Muscle of leg (tissue), 11 donors: ENCODE data around the gene RHOC. TPM values are rescaled to one million over a fixed set of nuclear protein-coding genes. Genes with fewer than 3 reads are reported as not detected.
A peak's percentile ranks its signal among the peaks of the same experiment; 100 is the strongest.

Experiments used
- DNase-seq: peaks from one replicate; pipeline ENCODE4 v3.0.0; 2013
- H3K27ac ChIP-seq: one replicate; pipeline ENCODE4 v1.5.1; 2013; ENCODE audit warnings: mild to moderate bottlenecking, low read length, control low read depth
- H3K27me3 ChIP-seq: one replicate; pipeline ENCODE4 v1.6.1; 2013; ENCODE audit warnings: low read length; ENCODE audit not compliant: control insufficient read depth, insufficient read depth
- H3K36me3 ChIP-seq: one replicate; pipeline ENCODE4 v1.6.1; 2013; ENCODE audit warnings: low read length; ENCODE audit not compliant: control insufficient read depth, insufficient read depth
- H3K4me1 ChIP-seq: one replicate; pipeline ENCODE4 v1.6.1; 2013; ENCODE audit warnings: low read length; ENCODE audit not compliant: control insufficient read depth, insufficient read depth
- H3K4me3 ChIP-seq: one replicate; pipeline ENCODE4 v1.5.1; 2013; ENCODE audit warnings: low read length, control low read depth
- H3K9me3 ChIP-seq: replicated peaks from 2 replicates; pipeline ENCODE4 v1.6.1; 2013; ENCODE audit warnings: low read depth, low read length; ENCODE audit not compliant: control insufficient read depth
- WGBS: methylation state at CpG from one replicate; pipeline ENCODE4 v1.1.5; 2013; ENCODE audit warnings: missing lambda C conversion rate; ENCODE audit not compliant: insufficient coverage; 5-methylcytosine and 5-hydroxymethylcytosine counted together
- polyA plus RNA-seq, 8 donors: library from polyadenylated mRNA; unstranded; fragments of 120-200 nt; gene quantifications; one replicate each; pipeline versions ENCODE4 v1.2.1 to v1.2.3, GENCODE V29; 2013; ENCODE audit warnings: inconsistent platforms in 1 of 8, low replicate concordance in 1 of 8; ENCODE audit not compliant: insufficient read length in 8 of 8, insufficient read depth in 1 of 8
- total RNA-seq: library from RNA; stranded (reverse); fragments of 120-200 nt; gene quantifications from one replicate; pipeline ENCODE4 v1.2.4, GENCODE V29; 2013

RHOC gene
- total and polyA plus RNA-seq, 9 donors: 252 to 338 (median 298) TPM

- Histone ChIP-seq H3K4me1 (peaks cover 28% of the 10 kb centered on the region), H3K9me3 (no peaks in the 10 kb centered on the region), H3K4me3 (no peak overlapping the region), H3K27ac (peak overlapping the region; percentile 42), H3K36me3 (peaks cover 34% of the 10 kb centered on the region), H3K27me3 (no peaks in the 10 kb centered on the region)
- DNase-seq: no peak
- 93% methylated on average over 3 of the region's 4 CpGs for WGBS
Observed at GRCh38 chr1:112687361-112687760, 19.6 kb downstream of the RHOC start.

GRCh38 chr1:112686835-112687234, 20.1 kb downstream of the RHOC start:
- no peak overlapping the region for H3K4me3 ChIP-seq
- DNase-seq: no peak
- peaks cover 28% of the 10 kb centered on the region for H3K4me1 ChIP-seq
- peaks cover 29% of the 10 kb centered on the region for H3K36me3 ChIP-seq
- H3K27me3 ChIP-seq: no peaks in the 10 kb centered on the region
- no peak overlapping the region for H3K27ac ChIP-seq
- 87% methylated on average over 2 of the region's 4 CpGs for WGBS
- no peaks in the 10 kb centered on the region for H3K9me3 ChIP-seq

DNA sequence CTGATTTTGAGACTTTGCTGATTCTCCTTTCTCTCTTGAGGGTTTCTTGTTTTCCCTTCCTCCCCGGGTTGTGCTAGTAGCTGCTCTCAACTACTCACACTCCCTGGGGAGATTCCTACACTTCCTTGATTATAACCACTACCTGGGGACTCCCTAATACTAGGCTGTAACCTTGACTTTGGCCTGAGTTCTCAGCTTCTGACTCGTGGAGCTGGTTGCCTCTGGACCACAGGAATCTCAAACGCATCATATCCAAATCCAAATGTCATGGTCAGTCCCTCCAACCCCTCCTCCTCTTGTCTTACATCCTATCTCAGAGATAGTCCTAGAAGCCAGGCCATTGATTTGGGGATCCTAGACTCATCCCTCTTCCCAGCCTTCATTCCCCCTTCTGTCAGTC, 20.5 kb downstream of the RHOC start:
- Histone ChIP-seq H3K4me3 (no peak overlapping the region), H3K27me3 (no peaks in the 10 kb centered on the region), H3K27ac (no peak overlapping the region), H3K9me3 (no peaks in the 10 kb centered on the region), H3K36me3 (peaks cover 24% of the 10 kb centered on the region), H3K4me1 (peaks cover 28% of the 10 kb centered on the region)
- WGBS: 56% methylated on average over 3 of the region's 3 CpGs
- no peak for DNase-seq

- H3K4me3 ChIP-seq: no peak overlapping the region
- no peaks in the 10 kb centered on the region for H3K9me3 ChIP-seq
- no peak overlapping the region for H3K27ac ChIP-seq
- 100% methylated on average over 1 of the region's 5 CpGs for WGBS
- no peaks in the 10 kb centered on the region for H3K27me3 ChIP-seq
- no peak for DNase-seq
- H3K36me3 ChIP-seq: peaks cover 22% of the 10 kb centered on the region
- peaks cover 28% of the 10 kb centered on the region for H3K4me1 ChIP-seq
Observed at GRCh38 chr1:112685913-112686312, 21.0 kb downstream of the RHOC start.

GRCh38 chr1:112678605-112679004, 28.3 kb downstream of the RHOC start:
- H3K36me3 ChIP-seq: peaks cover 4% of the 10 kb centered on the region
- H3K9me3 ChIP-seq: no peaks in the 10 kb centered on the region
- no peak for DNase-seq
- peaks cover 11% of the 10 kb centered on the region for H3K4me1 ChIP-seq
- H3K27ac ChIP-seq: no peak overlapping the region
- WGBS: 44% methylated on average over 1 of the region's 3 CpGs
- H3K4me3 ChIP-seq: no peak overlapping the region
- no peaks in the 10 kb centered on the region for H3K27me3 ChIP-seq

DNA sequence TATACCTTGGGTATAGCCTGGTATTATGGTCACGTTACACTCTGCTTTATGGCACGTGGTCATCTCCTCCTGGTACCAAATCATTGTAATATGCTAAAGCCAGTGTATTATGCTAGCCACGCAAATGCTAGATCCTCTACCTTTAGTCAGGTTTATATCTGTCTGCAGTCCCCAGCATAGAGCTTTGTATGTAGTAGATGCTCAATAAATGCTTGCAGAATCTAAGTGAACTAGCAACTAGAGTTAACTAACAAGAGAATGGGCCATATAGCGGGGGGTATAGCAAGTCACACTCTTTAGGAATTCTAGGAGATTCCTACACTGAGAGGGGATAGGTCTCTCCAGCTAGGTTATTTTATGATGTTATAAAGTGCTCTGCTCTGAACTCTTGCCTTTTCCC, 29.4 kb downstream of the RHOC start:
- no peaks in the 10 kb centered on the region for H3K9me3 ChIP-seq
- peaks cover 4% of the 10 kb centered on the region for H3K36me3 ChIP-seq
- no peak for DNase-seq
- no peak overlapping the region for H3K27ac ChIP-seq
- H3K4me3 ChIP-seq: no peak overlapping the region
- no CpG with 5 or more reads among the region's 4 CpGs for WGBS
- H3K4me1 ChIP-seq: peaks cover 14% of the 10 kb centered on the region
- no peaks in the 10 kb centered on the region for H3K27me3 ChIP-seq

- H3K4me1 ChIP-seq: peaks cover 14% of the 10 kb centered on the region
Observed at GRCh38 chr1:112676543-112676942, 30.4 kb downstream of the RHOC start.

DNA sequence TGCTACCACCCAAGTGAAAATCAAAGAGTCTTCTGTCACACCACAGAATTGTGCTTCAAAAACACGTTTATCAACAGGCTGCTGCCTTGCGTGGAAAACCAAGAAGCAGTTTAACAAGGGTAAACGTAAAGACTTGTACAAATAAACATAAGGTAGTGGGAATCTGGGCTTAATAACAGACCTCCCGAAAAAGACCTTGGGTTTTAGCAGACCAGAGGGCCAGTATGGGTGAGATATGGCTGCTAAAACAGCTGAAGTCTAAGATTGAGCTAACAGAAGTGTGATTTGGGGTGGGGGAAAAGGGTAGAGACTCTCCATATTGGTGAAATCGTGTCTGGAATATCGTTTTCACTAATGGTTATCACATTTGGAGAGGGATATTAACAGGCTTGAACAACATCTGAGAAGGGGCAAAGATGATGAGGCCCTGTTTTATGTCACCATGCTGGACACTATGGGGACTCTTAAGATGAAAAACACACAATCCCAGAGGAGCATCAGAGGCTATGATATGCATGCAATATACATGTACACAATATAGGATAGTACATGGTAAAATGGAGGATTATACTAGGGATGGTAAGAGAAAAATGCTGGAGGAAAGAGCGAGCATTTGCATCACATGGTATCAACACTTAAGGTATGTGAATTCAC, 31.1 kb downstream of the RHOC start:
- no peaks in the 10 kb centered on the region for H3K27me3 ChIP-seq
- 43% methylated on average over 3 of the region's 7 CpGs for WGBS
- peak overlapping the region; percentile 91 for H3K27ac ChIP-seq
- H3K9me3 ChIP-seq: no peaks in the 10 kb centered on the region
- H3K4me3 ChIP-seq: peak overlapping the region; percentile 77
- peaks cover 9% of the 10 kb centered on the region for H3K36me3 ChIP-seq
- no peak for DNase-seq
- peaks cover 14% of the 10 kb centered on the region for H3K4me1 ChIP-seq

More at GRCh38 chr1:112676543-112676942, 30.4 kb downstream of the RHOC start:
- no peaks in the 10 kb centered on the region for H3K27me3 ChIP-seq
- H3K36me3 ChIP-seq: peaks cover 9% of the 10 kb centered on the region
- WGBS: 86% methylated on average over 2 of the region's 3 CpGs
- no peaks in the 10 kb centered on the region for H3K9me3 ChIP-seq
- H3K27ac ChIP-seq: no peak overlapping the region
- DNase-seq: no peak
- H3K4me3 ChIP-seq: no peak overlapping the region

DNA sequence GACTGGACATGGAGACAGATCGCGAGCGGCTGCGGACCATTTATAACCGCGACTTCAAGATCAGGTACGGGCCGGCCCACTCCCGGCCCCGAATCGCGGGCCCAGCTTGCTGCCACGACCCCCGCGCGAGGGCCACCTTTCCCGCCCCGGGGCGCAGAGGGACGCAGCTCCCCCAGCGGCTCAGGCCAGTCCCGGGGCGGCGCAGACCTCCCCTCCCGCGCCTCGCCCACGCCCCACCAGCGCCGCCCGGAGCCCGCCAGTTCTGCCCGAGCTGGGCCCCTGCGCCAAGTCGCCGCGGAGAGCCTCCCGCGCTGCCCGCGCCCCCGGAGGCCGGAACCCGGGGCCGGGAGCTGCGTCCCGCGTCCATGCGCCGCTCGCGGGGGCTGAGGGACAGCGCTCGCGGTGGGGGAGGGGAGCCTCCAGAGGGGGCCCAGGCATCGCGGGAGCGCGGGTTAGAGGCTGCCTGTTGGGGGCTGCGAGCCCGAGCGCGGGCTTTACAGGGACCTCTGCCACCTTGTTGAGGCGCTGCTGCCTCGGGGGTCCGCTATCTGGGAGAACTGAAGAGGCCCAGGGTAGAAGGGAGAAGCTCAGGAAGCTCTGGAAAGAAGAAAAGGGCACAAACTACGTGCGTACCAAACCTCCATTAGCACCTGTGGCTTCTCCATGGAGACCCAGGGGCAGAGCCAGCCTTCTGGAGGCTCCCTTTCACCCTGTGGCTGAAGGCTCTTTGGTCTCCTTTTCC, 31.8 kb downstream of the RHOC start:
- Histone ChIP-seq H3K27me3 (no peaks in the 10 kb centered on the region), H3K4me1 (peaks cover 14% of the 10 kb centered on the region), H3K4me3 (peak overlapping the region; percentile 77), H3K27ac (peak overlapping the region; percentile 95), H3K9me3 (no peaks in the 10 kb centered on the region), H3K36me3 (peaks cover 10% of the 10 kb centered on the region)
- peak; percentile 71 for DNase-seq
- under 1% methylated on average over 56 of the region's 68 CpGs for WGBS

GRCh38 chr1:112674440-112674985, 32.4 kb downstream of the RHOC start, which contains the start of gene MOV10:
TSS of gene MOV10 (plus strand) at chr1:112674659. CDS start at chr1:112674913, 254 bp downstream.
- DNase-seq: peak; percentile 84
- Histone ChIP-seq H3K27ac (peak within 1 kb of the TSS; percentile 95), H3K27me3 (no peaks in the 10 kb centered on the region), H3K4me3 (peak within 1 kb of the TSS; percentile 77), H3K4me1 (peaks cover 14% of the 10 kb centered on the region), H3K9me3 (no peaks in the 10 kb centered on the region), H3K36me3 (peaks cover 15% of the 10 kb centered on the region)
- under 1% methylated on average over 25 of the region's 30 CpGs for WGBS
